WI38 (cell line): Measurements from ENCODE around the gene THRB.

Experiments
- H3K4me3 ChIP-seq: 2 replicates; pipeline ENCODE4 v1.5.1; 2011; ENCODE audit warnings: low read depth, mild to moderate bottlenecking, control low read depth, low read length
- CTCF ChIP-seq: IDR thresholded peaks from 2 replicates; pipeline ENCODE4 v1.5.1; 2012; ENCODE audit warnings: low read depth, mild to moderate bottlenecking, control low read depth, low read length

Gene THRB

GRCh38 chr3:24393316-24393715, 101.3 kb downstream of the THRB start:
- no peak for TF ChIP-seq CTCF

DNA sequence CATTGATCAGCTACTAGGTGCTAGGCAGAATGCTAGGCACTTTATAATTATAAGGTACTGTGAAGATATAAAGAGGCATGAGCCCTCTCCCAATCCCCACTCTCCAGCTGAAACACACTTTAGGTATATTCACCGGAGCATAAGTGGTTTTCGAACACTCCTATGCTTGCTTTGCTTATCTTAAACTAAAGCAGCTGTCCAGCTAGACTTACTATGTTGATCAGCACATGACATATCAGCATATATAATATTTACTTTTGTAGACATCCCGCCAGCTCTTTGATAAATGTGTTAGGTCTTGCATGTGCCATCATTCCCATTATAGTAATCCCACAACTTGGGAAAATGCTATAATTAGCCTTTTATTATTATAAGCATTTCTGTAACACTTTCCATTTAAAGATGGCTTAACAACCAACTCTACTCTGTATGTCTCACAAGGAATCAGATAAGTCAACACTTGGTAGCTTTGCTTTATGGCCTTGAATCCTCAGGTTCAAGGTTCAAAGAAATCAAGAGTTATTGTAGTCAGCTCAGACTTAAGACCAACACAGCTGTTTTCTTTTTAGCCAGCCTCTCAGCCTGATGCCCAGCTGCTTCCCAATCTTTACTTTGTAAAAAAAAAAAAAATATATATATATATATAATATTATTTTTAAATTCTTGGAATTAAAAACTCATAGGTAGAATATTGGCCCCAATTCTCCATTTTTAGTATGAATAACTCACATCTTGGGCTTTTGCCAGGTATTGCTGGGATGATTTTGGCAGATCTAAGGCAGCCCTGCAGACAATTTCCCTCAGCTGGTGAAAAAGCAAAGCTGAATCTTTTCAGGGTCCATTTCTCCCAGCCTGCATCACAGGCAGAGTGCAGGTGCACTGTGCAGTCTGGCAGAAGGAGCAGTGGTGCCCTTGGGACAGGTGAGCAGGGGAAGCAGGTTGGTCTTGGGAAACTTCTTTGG, 104.2 kb downstream of the THRB start:
- TF ChIP-seq CTCF, result no peak
- H3K4me3 ChIP-seq, result no peak overlapping the region

More at GRCh38 chr3:24393316-24393715, 101.3 kb downstream of the THRB start:
- H3K4me3 ChIP-seq, result no peak overlapping the region

- H3K4me3 ChIP-seq, result no peak overlapping the region
- TF ChIP-seq CTCF, result no peak
Measured at GRCh38 chr3:24389108-24390090, 105.3 kb downstream of the THRB start.

DNA sequence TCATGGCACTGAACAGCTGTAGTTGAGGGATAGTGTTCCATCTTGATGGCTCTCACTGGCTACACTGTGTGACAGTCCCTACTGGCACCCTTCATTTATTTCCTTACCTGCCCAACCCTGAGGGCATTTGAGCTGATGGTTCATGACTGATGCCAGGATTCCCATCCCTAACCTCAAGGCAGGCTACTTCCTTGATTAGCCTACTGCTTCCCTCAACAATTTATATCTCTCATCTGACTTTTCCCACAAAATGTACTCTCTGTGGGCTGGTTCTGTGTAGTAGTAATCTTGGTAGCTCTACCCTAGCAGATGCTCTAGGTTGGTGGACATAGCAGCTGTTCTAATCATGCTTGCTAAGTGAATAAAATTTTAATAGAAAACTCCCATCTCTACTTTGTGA, 106.0 kb downstream of the THRB start:
- H3K4me3 ChIP-seq, result no peak overlapping the region
- no peak for TF ChIP-seq CTCF

DNA sequence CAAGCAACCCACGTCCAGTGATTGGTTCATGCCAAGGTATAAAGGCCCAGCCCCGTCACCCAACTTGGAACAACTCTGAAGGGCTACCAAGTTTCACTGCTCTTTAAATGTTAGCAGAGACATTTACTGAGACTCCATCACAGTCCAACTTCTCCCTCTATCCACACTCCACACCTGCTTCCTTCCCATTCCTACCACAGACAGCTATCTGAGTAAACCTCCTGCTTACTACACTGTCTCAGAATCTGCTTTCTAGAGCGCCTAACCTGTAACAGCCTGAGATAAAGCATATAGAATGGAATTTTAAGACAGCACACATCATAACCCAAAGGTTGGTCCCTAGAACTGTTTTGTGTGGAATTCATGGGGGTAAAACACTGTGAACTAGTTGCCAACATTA, 106.5 kb downstream of the THRB start:
- TF ChIP-seq CTCF, result no peak
- no peak overlapping the region for H3K4me3 ChIP-seq

DNA sequence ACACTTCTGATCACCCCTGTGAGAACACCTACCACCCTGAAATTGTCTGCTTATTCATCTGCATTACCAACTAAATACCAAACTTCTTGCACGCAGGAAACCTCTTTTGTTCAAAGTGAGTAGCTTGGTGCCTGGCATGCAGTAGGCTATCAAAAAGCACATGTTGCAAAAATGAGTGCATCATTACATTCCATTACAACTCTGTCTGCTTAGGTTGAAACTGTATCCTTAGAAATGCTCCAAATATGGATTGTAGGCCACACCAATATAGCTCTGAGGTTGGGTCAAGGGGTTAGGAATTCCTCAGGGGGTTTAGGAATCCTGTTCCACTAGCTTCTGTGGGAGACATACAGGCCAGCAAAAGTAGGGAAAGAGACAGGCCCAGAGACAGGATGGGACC, 107.2 kb downstream of the THRB start:
- H3K4me3 ChIP-seq, result no peak overlapping the region
- TF ChIP-seq CTCF, result no peak
